ENCODE measurements around the gene RNF20.

DNA sequence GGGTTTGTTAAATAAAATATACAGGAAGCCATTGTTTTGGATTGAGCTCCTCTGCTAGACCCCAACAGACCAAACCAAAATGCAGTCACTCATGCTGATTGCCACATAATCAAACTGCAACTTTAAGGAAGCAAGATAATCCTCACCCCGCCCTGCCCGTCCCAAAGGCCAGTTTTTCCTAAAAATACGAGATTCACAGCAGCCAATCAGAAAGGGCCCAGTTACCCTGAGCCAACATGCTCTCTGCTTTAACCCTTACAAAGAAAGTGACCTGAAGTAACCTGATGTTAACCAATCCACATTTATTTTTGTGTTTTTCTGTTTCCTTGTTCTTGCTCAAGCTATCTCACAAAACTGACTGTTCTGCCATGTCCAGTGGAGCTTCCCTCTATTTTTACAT, 21.5 kb upstream of the RNF20 start:
- TF ChIP-seq ZC3H10 (CRISPR knock-in tag; IDR thresholded peaks at IDR 0.05) (no peak), ISL1 (CRISPR knock-in tag; IDR thresholded peaks at IDR 0.05) (no peak), ARNTL (CRISPR knock-in tag; IDR thresholded peaks at IDR 0.05; ENCODE audit: borderline replicate concordance, low read depth) (no peak), OSR1 (CRISPR knock-in tag; IDR thresholded peaks at IDR 0.05) (no peak), ZNF565 (CRISPR knock-in tag; conservative IDR thresholded peaks at IDR 0.05; ENCODE audit: low read depth) (no peak), RARB (CRISPR knock-in tag; IDR thresholded peaks at IDR 0.05) (no peak), SNAI2 (CRISPR knock-in tag; IDR thresholded peaks at IDR 0.05) (no peak), CSDC2 (CRISPR knock-in tag; IDR thresholded peaks at IDR 0.05) (no peak)
- TF ChIP-seq, protein P1, sequence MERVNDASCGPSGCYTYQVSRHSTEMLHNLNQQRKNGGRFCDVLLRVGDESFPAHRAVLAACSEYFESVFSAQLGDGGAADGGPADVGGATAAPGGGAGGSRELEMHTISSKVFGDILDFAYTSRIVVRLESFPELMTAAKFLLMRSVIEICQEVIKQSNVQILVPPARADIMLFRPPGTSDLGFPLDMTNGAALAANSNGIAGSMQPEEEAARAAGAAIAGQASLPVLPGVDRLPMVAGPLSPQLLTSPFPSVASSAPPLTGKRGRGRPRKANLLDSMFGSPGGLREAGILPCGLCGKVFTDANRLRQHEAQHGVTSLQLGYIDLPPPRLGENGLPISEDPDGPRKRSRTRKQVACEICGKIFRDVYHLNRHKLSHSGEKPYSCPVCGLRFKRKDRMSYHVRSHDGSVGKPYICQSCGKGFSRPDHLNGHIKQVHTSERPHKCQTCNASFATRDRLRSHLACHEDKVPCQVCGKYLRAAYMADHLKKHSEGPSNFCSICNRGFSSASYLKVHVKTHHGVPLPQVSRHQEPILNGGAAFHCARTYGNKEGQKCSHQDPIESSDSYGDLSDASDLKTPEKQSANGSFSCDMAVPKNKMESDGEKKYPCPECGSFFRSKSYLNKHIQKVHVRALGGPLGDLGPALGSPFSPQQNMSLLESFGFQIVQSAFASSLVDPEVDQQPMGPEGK (CRISPR knock-in tag; IDR thresholded peaks at IDR 0.05; ENCODE audit: borderline replicate concordance): no peak
- TF ChIP-seq, protein P2, sequence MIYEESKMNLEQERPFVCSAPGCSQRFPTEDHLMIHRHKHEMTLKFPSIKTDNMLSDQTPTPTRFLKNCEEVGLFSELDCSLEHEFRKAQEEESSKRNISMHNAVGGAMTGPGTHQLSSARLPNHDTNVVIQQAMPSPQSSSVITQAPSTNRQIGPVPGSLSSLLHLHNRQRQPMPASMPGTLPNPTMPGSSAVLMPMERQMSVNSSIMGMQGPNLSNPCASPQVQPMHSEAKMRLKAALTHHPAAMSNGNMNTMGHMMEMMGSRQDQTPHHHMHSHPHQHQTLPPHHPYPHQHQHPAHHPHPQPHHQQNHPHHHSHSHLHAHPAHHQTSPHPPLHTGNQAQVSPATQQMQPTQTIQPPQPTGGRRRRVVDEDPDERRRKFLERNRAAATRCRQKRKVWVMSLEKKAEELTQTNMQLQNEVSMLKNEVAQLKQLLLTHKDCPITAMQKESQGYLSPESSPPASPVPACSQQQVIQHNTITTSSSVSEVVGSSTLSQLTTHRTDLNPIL (CRISPR knock-in tag; IDR thresholded peaks at IDR 0.05; ENCODE audit: low read depth): no peak
